ENCODE data around the gene LIMA1. TPM values are rescaled to one million over a fixed set of nuclear protein-coding genes. Genes with fewer than 3 reads are reported as not detected.
A peak's percentile ranks its signal among the peaks of the same experiment; 100 is the strongest.

The LIMA1 gene
- total and polyA plus RNA-seq, 2 of the 4 experiments (the other 2 are of a cell fraction), result 126 to 163 TPM

GRCh38 chr12:50322206-50322605, 38.9 kb upstream of the LIMA1 start:
- DNase-seq (no peak), ATAC-seq (ENCODE audit: low read depth) (no peak)
- Histone ChIP-seq H3K4me3 (ENCODE audit: insufficient read depth, low read depth, low read length) (no peak overlapping the region), H3K79me1 (ENCODE audit: low read depth in 1 of 2, low read length in 2 of 2) (no peaks in the 10 kb centered on the region), H3K27me3 (ENCODE audit: control insufficient read depth, insufficient read depth, low read length) (no peaks in the 10 kb centered on the region), H2BK5ac (ENCODE audit: low read depth, low read length, poor library complexity, severe bottlenecking) (no peak overlapping the region), H4K5ac (ENCODE audit: low read depth, low read length) (no peak overlapping the region), H3K27ac (ENCODE audit: insufficient read depth, low read length) (no peak overlapping the region), H2BK120ac (ENCODE audit: low read depth, low read length) (no peak overlapping the region), H3K9me3 (ENCODE audit: control insufficient read depth, insufficient read depth, low read length) (no peaks in the 10 kb centered on the region), H2BK20ac (ENCODE audit: low read depth, low read length) (no peak overlapping the region), H2AFZ (replicated peaks; ENCODE audit: low read length, poor library complexity) (no peak overlapping the region), H2BK15ac (ENCODE audit: low read depth, low read length) (no peak overlapping the region), H3K23ac (ENCODE audit: low read depth, low read length) (no peak overlapping the region), H2AK9ac (replicated peaks; ENCODE audit: low read depth, low read length, poor library complexity) (no peak overlapping the region), H3K4me1 (ENCODE audit: control insufficient read depth, insufficient read depth, low read length) (peaks cover 10% of the 10 kb centered on the region), H3K36me3 (ENCODE audit: control insufficient read depth, insufficient read depth, low read length) (no peaks in the 10 kb centered on the region), H4K91ac (ENCODE audit: insufficient read depth, low read depth, low read length) (no peak overlapping the region), H3K14ac (replicated peaks; ENCODE audit: low read depth, low read length) (no peak overlapping the region), H3K9me1 (ENCODE audit: insufficient read depth, low read length) (0 out of 2 replicates have a peak, but pooled peaks cover 3% of the 10 kb centered on the region), H4K20me1 (ENCODE audit: insufficient read depth, low read length) (no peaks in the 10 kb centered on the region), H3K56ac (ENCODE audit: extremely low read depth, insufficient read depth, low read length) (no peak overlapping the region), H3K4me2 (ENCODE audit: low read depth, low read length) (no peak overlapping the region), H3K4ac (ENCODE audit: low read depth, low read length) (no peak overlapping the region), H3K18ac (ENCODE audit: low read depth, low read length) (no peak overlapping the region), H2AK5ac (ENCODE audit: low read depth, low read length) (no peak overlapping the region), H3K9ac (ENCODE audit: low read depth, low read length) (no peak overlapping the region), H4K8ac (ENCODE audit: low read depth in 2 of 2, low read length in 2 of 2) (no peak overlapping the region)
- WGBS, 2 experiments (ENCODE audit: extremely low coverage in 2 of 2, insufficient read length in 1 of 2), result no CpG with 5 or more reads among the region's 3 CpGs
- ChIA-PET POLR2A (ENCODE audit: unreplicated experiment) (interaction anchor here (0.6 kb wide), 1 partner anchor 26 kb away, joined by 3 read pairs; no protein-coding TSS in a partner anchor), CTCF (no interaction called here)
- intact Hi-C loops (cut with micrococcal nuclease) (no loop called here), in situ Hi-C loops (cut with MboI; ENCODE audit: low sequenced_read_pairs) (no loop called here), dilution Hi-C loops (cut with HindIII; ENCODE audit: low sequenced_read_pairs, unreplicated experiment) (no loop called here)
- BruUV-seq (replicated peaks), result no TSS peak
- no peak for TF ChIP-seq POLR2A (IDR thresholded peaks at IDR 0.05; ENCODE audit: low read depth, low read length)
- no peak for TF ChIP-seq RCOR1 (IDR thresholded peaks at IDR 0.05; ENCODE audit: insufficient replicate concordance, low read length)
- TF ChIP-seq MAZ (IDR thresholded peaks at IDR 0.05; ENCODE audit: borderline replicate concordance, low read depth, low read length), result no peak
- 0 out of 2 replicates have a peak, but pooled peaks have one; percentile 4 for TF ChIP-seq FOS (IDR thresholded peaks at IDR 0.05; ENCODE audit: low read depth, low read length)

Measured in IMR-90 (cell line).